AG09309 (cell line): ENCODE measurements around the gene CHD5.
A peak's percentile ranks its signal among the peaks of the same experiment; 100 is the strongest.

Experiments
- DNase-seq: peaks from one replicate; pipeline ENCODE4 v3.0.0-alpha.2; 2010; ENCODE audit warnings: low read depth
- H3K4me3 ChIP-seq: 2 replicates; pipeline ENCODE4 v1.5.1; 2011; ENCODE audit warnings: mild to moderate bottlenecking, low read depth, low read length, moderate library complexity; ENCODE audit not compliant: control insufficient read depth
- CTCF ChIP-seq: IDR thresholded peaks from 2 replicates; pipeline ENCODE4 v1.5.1; 2011; ENCODE audit warnings: mild to moderate bottlenecking, low read depth, low read length, inconsistent platforms; ENCODE audit not compliant: insufficient read depth, control insufficient read depth; ENCODE audit errors: missing control alignments

CHD5 gene

GRCh38 chr1:6205849-6206519, 25.9 kb upstream of the CHD5 start, which contains the start of gene RNF207:
Gene RNF207, plus strand, starts transcription at chr1:6206119. Its CDS starts 417 bp downstream, at chr1:6206536.
- H3K4me3 ChIP-seq: peak within 1 kb of the TSS; percentile 64
- no peak for TF ChIP-seq CTCF
- DNase-seq: no peak

GRCh38 chr1:6202256-6202655, 22.1 kb upstream of the CHD5 start:
- H3K4me3 ChIP-seq: no peak overlapping the region
- TF ChIP-seq CTCF: no peak
- DNase-seq: no peak

- TF ChIP-seq CTCF: no peak
- no peak for DNase-seq
- H3K4me3 ChIP-seq: peak overlapping the region; percentile 91
Observed at GRCh38 chr1:6200188-6200809, 20.2 kb upstream of the CHD5 start.

- H3K4me3 ChIP-seq: peak within 1 kb of the TSS; percentile 91
- DNase-seq: peak; percentile 98
- no peak for TF ChIP-seq CTCF
Observed at GRCh38 chr1:6199298-6200187, 19.4 kb upstream of the CHD5 start, which contains the start of gene RPL22. Gene RPL22, minus strand, starts transcription at chr1:6199595. Its CDS starts 22 bp downstream, at chr1:6199573.

GRCh38 chr1:6198646-6199297, 18.7 kb upstream of the CHD5 start:
- peak overlapping the region; percentile 91 for H3K4me3 ChIP-seq
- no peak for DNase-seq
- no peak for TF ChIP-seq CTCF
